BLaER1 treated with 17β-estradiol and CSF1 and Interleukin-3, amounts not matched to agents 10 nM and 100 nM (cell line): ENCODE results near the gene SNPH.

Experiments used
- H3K27ac ChIP-seq, 11 experiments: shearing (Covaris generic); formaldehyde crosslinking; 2 replicates each; pipeline ENCODE4 v1.8.1; 2022
- H3K27me3 ChIP-seq, 11 experiments: shearing (Covaris generic); formaldehyde crosslinking; 2 replicates each; pipeline ENCODE4 v1.8.1; 2022
- H3K36me3 ChIP-seq, 11 experiments: shearing (Covaris generic); formaldehyde crosslinking; 2 replicates each; pipeline ENCODE4 v1.8.1; 2022
- H3K4me1 ChIP-seq, 10 experiments: shearing (Covaris generic); formaldehyde crosslinking; 2 replicates each; pipeline ENCODE4 v1.8.1; 2022
- H3K4me2 ChIP-seq, 11 experiments: shearing (Covaris generic); formaldehyde crosslinking; 2 replicates each; pipeline ENCODE4 v1.8.1; 2022
- H3K4me3 ChIP-seq, 10 experiments: shearing (Covaris generic); formaldehyde crosslinking; 2 replicates each; pipeline ENCODE4 v1.8.1; 2022
- H3K9ac ChIP-seq, 11 experiments: shearing (Covaris generic); formaldehyde crosslinking; 2 replicates each; pipeline ENCODE4 v1.8.1; 2022
- H3K9me3 ChIP-seq, 11 experiments: shearing (Covaris generic); formaldehyde crosslinking; replicated peaks in 1 of 11; 2 replicates each; pipeline ENCODE4 v1.8.1; 2022
- H4K20me1 ChIP-seq, 11 experiments: shearing (Covaris generic); formaldehyde crosslinking; 2 replicates each; pipeline ENCODE4 v1.8.1; 2022
- Cebpa-rat ChIP-seq, 11 experiments: shearing (Covaris generic); IDR thresholded peaks; 2 replicates each; pipeline ENCODE4 v1.8.1; 2022

The SNPH gene

GRCh38 chr20:1319051-1319450 is 53.0 kb downstream of the SNPH start:
- no peak for TF ChIP-seq Cebpa-rat (IDR thresholded peaks at IDR 0.05)
- Histone ChIP-seq H3K4me2 (no peak overlapping the region), H3K4me1 (peaks cover 7 to 22% (median 18%) of the 10 kb centered on the region in 10 experiments; a peak in 19 of 20 replicates), H4K20me1 (no peaks in the 10 kb centered on the region), H3K27ac (no peak overlapping the region), H3K9ac (no peak overlapping the region), H3K9me3 (peaks cover 0 to 7% (median 0%) of the 10 kb centered on the region in 11 experiments; a peak in 1 of 22 replicates), H3K4me3 (no peak overlapping the region), H3K27me3 (no peaks in the 10 kb centered on the region), H3K36me3 (no peaks in the 10 kb centered on the region)

- Histone ChIP-seq H3K4me3 (no peak overlapping the region), H3K27ac (no peak overlapping the region), H3K36me3 (no peaks in the 10 kb centered on the region), H3K4me1 (peaks cover 8 to 26% (median 22%) of the 10 kb centered on the region in 10 experiments), H3K9ac (no peak overlapping the region), H3K27me3 (no peaks in the 10 kb centered on the region), H3K4me2 (no peak overlapping the region), H3K9me3 (peaks cover 0 to 7% (median 0%) of the 10 kb centered on the region in 11 experiments; a peak in 1 of 22 replicates), H4K20me1 (no peaks in the 10 kb centered on the region)
- no peak for TF ChIP-seq Cebpa-rat (IDR thresholded peaks at IDR 0.05)
Observed at GRCh38 chr20:1319462-1319861, 53.4 kb downstream of the SNPH start.

- Histone ChIP-seq H4K20me1 (no peaks in the 10 kb centered on the region), H3K27me3 (no peaks in the 10 kb centered on the region), H3K4me2 (no peak overlapping the region), H3K36me3 (no peaks in the 10 kb centered on the region), H3K4me3 (no peak overlapping the region), H3K27ac (no peak overlapping the region; a peak in 1 of 22 replicates), H3K9me3 (peaks cover 0 to 7% (median 0%) of the 10 kb centered on the region in 11 experiments; a peak in 1 of 22 replicates), H3K9ac (no peak overlapping the region), H3K4me1 (peaks cover 14 to 32% (median 28%) of the 10 kb centered on the region in 10 experiments)
- TF ChIP-seq Cebpa-rat (IDR thresholded peaks at IDR 0.05) = no peak
Observed at GRCh38 chr20:1320016-1320415, 53.9 kb downstream of the SNPH start.

GRCh38 chr20:1320902-1321653 is 55.0 kb downstream of the SNPH start:
- Histone ChIP-seq H4K20me1 (no peaks in the 10 kb centered on the region; a peak in 1 of 22 replicates), H3K4me1 (peaks cover 17 to 35% (median 31%) of the 10 kb centered on the region in 10 experiments), H3K27me3 (no peaks in the 10 kb centered on the region), H3K4me3 (no peak overlapping the region), H3K9ac (no peak overlapping the region), H3K9me3 (peaks cover 0 to 7% (median 0%) of the 10 kb centered on the region in 11 experiments; a peak in 1 of 22 replicates), H3K27ac (no peak overlapping the region), H3K4me2 (no peak overlapping the region), H3K36me3 (no peaks in the 10 kb centered on the region)
- no peak for TF ChIP-seq Cebpa-rat (IDR thresholded peaks at IDR 0.05)

GRCh38 chr20:1321654-1321939 is 55.5 kb downstream of the SNPH start:
- H3K9me3 ChIP-seq = peaks cover 0 to 7% (median 0%) of the 10 kb centered on the region in 11 experiments; a peak in 1 of 22 replicates
- H3K27me3 ChIP-seq = no peaks in the 10 kb centered on the region
- H3K4me1 ChIP-seq = peaks cover 22 to 41% (median 37%) of the 10 kb centered on the region in 10 experiments
- TF ChIP-seq Cebpa-rat (IDR thresholded peaks at IDR 0.05) = no peak
- H4K20me1 ChIP-seq = peaks cover 0 to 4% (median 0%) of the 10 kb centered on the region in 11 experiments; a peak in 3 of 22 replicates
- no peak overlapping the region for H3K4me2 ChIP-seq
- no peak overlapping the region for H3K27ac ChIP-seq
- no peak overlapping the region for H3K9ac ChIP-seq
- no peaks in the 10 kb centered on the region for H3K36me3 ChIP-seq
- no peak overlapping the region for H3K4me3 ChIP-seq

- no peak; a peak in 1 of 22 replicates for TF ChIP-seq Cebpa-rat (IDR thresholded peaks at IDR 0.05)
- no peaks in the 10 kb centered on the region for H3K27me3 ChIP-seq
- peaks cover 33 to 51% (median 47%) of the 10 kb centered on the region in 10 experiments for H3K4me1 ChIP-seq
- H3K9ac ChIP-seq = peak overlapping the region in 6 of 11 experiments; percentile 1 to 32 (median 29); a peak in 5 of 22 replicates
- H3K4me3 ChIP-seq = no peak overlapping the region
- H3K9me3 ChIP-seq = peaks cover 0 to 7% (median 0%) of the 10 kb centered on the region in 11 experiments; a peak in 1 of 22 replicates
- H3K36me3 ChIP-seq = peaks cover 0 to 5% (median 0%) of the 10 kb centered on the region in 11 experiments; a peak in 1 of 22 replicates
- H3K4me2 ChIP-seq = peak overlapping the region in 9 of 11 experiments; percentile 54 to 98 (median 96); a peak in 18 of 22 replicates
- peaks cover 0 to 13% (median 8%) of the 10 kb centered on the region in 11 experiments; a peak in 10 of 22 replicates for H4K20me1 ChIP-seq
- peak overlapping the region in 8 of 11 experiments; percentile 9 to 100 (median 48); a peak in 12 of 22 replicates for H3K27ac ChIP-seq
Observed at GRCh38 chr20:1322511-1323245, 56.6 kb downstream of the SNPH start.

GRCh38 chr20:1323256-1323655 is 57.2 kb downstream of the SNPH start:
- Histone ChIP-seq H4K20me1 (peaks cover 0 to 19% (median 14%) of the 10 kb centered on the region in 11 experiments; a peak in 13 of 22 replicates), H3K27ac (peak overlapping the region in 8 of 11 experiments; percentile 9 to 100 (median 48); a peak in 12 of 22 replicates), H3K4me2 (peak overlapping the region in 9 of 11 experiments; percentile 54 to 98 (median 96); a peak in 18 of 22 replicates), H3K9me3 (peaks cover 0 to 7% (median 0%) of the 10 kb centered on the region in 11 experiments; a peak in 1 of 22 replicates), H3K4me3 (no peak overlapping the region), H3K9ac (peak overlapping the region in 6 of 11 experiments; percentile 1 to 32 (median 29); a peak in 6 of 22 replicates), H3K27me3 (no peaks in the 10 kb centered on the region), H3K36me3 (peaks cover 0 to 5% (median 0%) of the 10 kb centered on the region in 11 experiments; a peak in 2 of 22 replicates), H3K4me1 (peaks cover 39 to 57% (median 53%) of the 10 kb centered on the region in 10 experiments)
- no peak for TF ChIP-seq Cebpa-rat (IDR thresholded peaks at IDR 0.05)

GRCh38 chr20:1323830-1324597 is 57.9 kb downstream of the SNPH start:
- peak overlapping the region; percentile 81 to 98 (median 96); a peak in 21 of 22 replicates for H3K4me2 ChIP-seq

More at GRCh38 chr20:1323830-1324597, 57.9 kb downstream of the SNPH start:
- Histone ChIP-seq H3K9me3 (peaks cover 0 to 7% (median 0%) of the 10 kb centered on the region in 11 experiments; a peak in 1 of 22 replicates), H3K27me3 (no peaks in the 10 kb centered on the region), H3K4me3 (peak overlapping the region in 1 of 10 experiments; percentile 88; a peak in 1 of 20 replicates), H4K20me1 (peaks cover 4 to 26% (median 19%) of the 10 kb centered on the region in 11 experiments; a peak in 16 of 22 replicates), H3K4me1 (peaks cover 46 to 65% (median 61%) of the 10 kb centered on the region in 10 experiments), H3K9ac (peak overlapping the region in 5 of 11 experiments; percentile 91 to 99 (median 99); a peak in 7 of 22 replicates), H3K27ac (peak overlapping the region in 9 of 11 experiments; percentile 91 to 100 (median 99); a peak in 16 of 22 replicates), H3K36me3 (peaks cover 0 to 10% (median 0%) of the 10 kb centered on the region in 11 experiments; a peak in 3 of 22 replicates)
- no peak for TF ChIP-seq Cebpa-rat (IDR thresholded peaks at IDR 0.05)
